Gastrocnemius medialis (tissue), 4 donors: ENCODE results near the gene NSMF. TPM values are rescaled to one million over a fixed set of nuclear protein-coding genes. Genes with fewer than 3 reads are reported as not detected.
"Not testable (repeated sequence)": the region's sequence is repeated elsewhere in the genome, so short reads cannot be mapped to it uniquely, and the experiment has no call there.

Experiments used
- ATAC-seq, 2 donors: fragments of 150-250 bp; one replicate each; pipeline ENCODE4 v1.9.1; 2016
- DNase-seq, 2 donors: peaks; one replicate each; pipeline ENCODE4 v3.0.0-alpha.2; 2019
- H3K27ac ChIP-seq, 4 donors: fragments of 200-600 bp; sonication (generic); 1 replicate in 1 of 4; 2 replicates in 3 of 4; pipeline ENCODE4 v1.5.1; 2016 to 2018; ENCODE audit warnings: mild to moderate bottlenecking in 2 of 4, moderate library complexity in 1 of 4
- H3K27me3 ChIP-seq, 3 donors: fragments of 200-600 bp; sonication (generic) in 2 of 3; 1 replicate in 1 of 3; 2 replicates in 2 of 3; pipeline versions ENCODE4 v1.5.1 to v1.6.0; 2016 to 2019; ENCODE audit warnings: mild to moderate bottlenecking in 1 of 3, moderate library complexity in 1 of 3
- H3K36me3 ChIP-seq, 2 donors: fragments of 200-600 bp; sonication (generic) in 1 of 2; one replicate each; pipeline ENCODE4 v1.5.1; 2017 to 2018
- H3K4me1 ChIP-seq, 2 donors: fragments of 200-600 bp; sonication (generic) in 1 of 2; one replicate each; pipeline ENCODE4 v1.5.1; 2016 to 2017; ENCODE audit warnings: mild to moderate bottlenecking in 2 of 2
- H3K4me3 ChIP-seq, 4 donors: fragments of 200-600 bp; sonication (generic) in 3 of 4; 1 replicate in 1 of 4; 2 replicates in 3 of 4; pipeline ENCODE4 v1.5.1; 2016 to 2019; ENCODE audit warnings: mild to moderate bottlenecking in 2 of 4
- H3K9me3 ChIP-seq, 3 donors: fragments of 200-600 bp; sonication (generic) in 2 of 3; 1 replicate in 1 of 3; 2 replicates in 2 of 3; pipeline ENCODE4 v1.5.1; 2016 to 2019
- CTCF ChIP-seq, 5 experiments: fragments of 450-650 bp in 3 of 5; fragments of 200-600 bp in 2 of 5; sonication (generic) in 2 of 5; IDR thresholded peaks in 4 of 5; conservative IDR thresholded peaks in 1 of 5; 1 replicate in 4 of 5; 2 replicates in 1 of 5; pipeline ENCODE4 v1.5.1; 2016 to 2019; ENCODE audit warnings: antibody characterized with exemption in 5 of 5, mild to moderate bottlenecking in 3 of 5, moderate library complexity in 3 of 5
- POLR2A ChIP-seq, 2 donors: fragments of 450-650 bp; IDR thresholded peaks; one replicate each; pipeline ENCODE4 v1.6.1; 2017; ENCODE audit warnings: antibody characterized with exemption in 2 of 2, mild to moderate bottlenecking in 2 of 2, moderate library complexity in 2 of 2
- in situ Hi-C, 4 donors: fragments of 200-750 bp; cut with MboI; loops; one replicate each; pipeline versions ENCODE4 v1.15.0 to v1.8.0; 2017; ENCODE audit warnings: low sequenced_read_pairs in 4 of 4
- intact Hi-C: fragments of 100-400 bp; cut with DNase I; formaldehyde crosslinking; loops from one replicate; pipeline ENCODE4 v1.15.1; 2023; ENCODE audit warnings: low total_unique reads
- total RNA-seq, 4 donors: library from RNA; depleted of rRNA; stranded (reverse); fragments of >200 nt; gene quantifications; one replicate each; pipeline versions ENCODE4 v1.1.0 to v1.2.3, GENCODE V29; 2016

The NSMF gene
- total RNA-seq, 4 donors from 2014 or later = 4.4 to 8.4 (median 7.1) TPM

GRCh38 chr9:137467161-137467581, 8.0 kb upstream of the NSMF start:
- intact Hi-C loops = no loop called here
- no peak for ATAC-seq
- in situ Hi-C loops = no loop called here
- DNase-seq = no peak
- H3K4me3 ChIP-seq = no peak overlapping the region
- H3K27me3 ChIP-seq = no peaks in the 10 kb centered on the region
- H3K9me3 ChIP-seq = no peaks in the 10 kb centered on the region
- TF ChIP-seq POLR2A (IDR thresholded peaks at IDR 0.05) (no peak), CTCF (IDR thresholded peaks at IDR 0.05 in 4 of 5, conservative IDR thresholded peaks at IDR 0.05 in 1 of 5) (no peak)
- peaks cover 0 to 11% of the 10 kb centered on the region in 2 donors for H3K36me3 ChIP-seq
- no peaks in the 10 kb centered on the region for H3K4me1 ChIP-seq
- no peak overlapping the region for H3K27ac ChIP-seq

- H3K4me3 ChIP-seq, H3K27ac ChIP-seq, in situ Hi-C loops, H3K27me3 ChIP-seq, DNase-seq, intact Hi-C loops, H3K9me3 ChIP-seq, ATAC-seq, H3K4me1 ChIP-seq: not testable (repeated sequence)
- H3K36me3 ChIP-seq = peaks cover 0 to 11% of the 10 kb centered on the region in 2 donors
These were observed 7.4 kb upstream of the NSMF start for GRCh38 chr9:137466389-137467085.

GRCh38 chr9:137465720-137466388, 6.7 kb upstream of the NSMF start:
- Histone ChIP-seq H3K27me3 (no peaks in the 10 kb centered on the region), H3K36me3 (peaks cover 0 to 11% of the 10 kb centered on the region in 2 donors), H3K4me3 (no peak overlapping the region), H3K9me3 (no peaks in the 10 kb centered on the region), H3K4me1 (no peaks in the 10 kb centered on the region), H3K27ac (no peak overlapping the region)
- DNase-seq = no peak
- no peak for TF ChIP-seq CTCF (IDR thresholded peaks at IDR 0.05 in 4 of 5, conservative IDR thresholded peaks at IDR 0.05 in 1 of 5)
- TF ChIP-seq POLR2A (IDR thresholded peaks at IDR 0.05) = no peak
- in situ Hi-C loops (no loop called here), intact Hi-C loops (no loop called here)
- ATAC-seq = no peak

- H3K27me3 ChIP-seq = no peaks in the 10 kb centered on the region
- DNase-seq (peak in 1 of 2 donors; percentile 9), ATAC-seq (no peak)
- no peaks in the 10 kb centered on the region for H3K9me3 ChIP-seq
- H3K4me3 ChIP-seq = no peak overlapping the region
- in situ Hi-C loops = no loop called here
- H3K27ac ChIP-seq = no peak overlapping the region
- no peaks in the 10 kb centered on the region for H3K4me1 ChIP-seq
- peaks cover 0 to 11% of the 10 kb centered on the region in 2 donors for H3K36me3 ChIP-seq
- no peak for TF ChIP-seq POLR2A (IDR thresholded peaks at IDR 0.05)
- no peak for TF ChIP-seq CTCF (IDR thresholded peaks at IDR 0.05 in 4 of 5, conservative IDR thresholded peaks at IDR 0.05 in 1 of 5)
- intact Hi-C loops = no loop called here
These were observed 6.0 kb upstream of the NSMF start for GRCh38 chr9:137465000-137465719.
